BJ (cell line): Measurements from ENCODE around the gene KIAA0825. TPM values are rescaled to one million over a fixed set of nuclear protein-coding genes. Genes with fewer than 3 reads are reported as not detected.

Experiments used
- CTCF ChIA-PET: fragments of 350-600 bp; formaldehyde crosslinking; extraction: SDS; loops from one replicate; lab custom pipeline; 2021; ENCODE audit warnings: antibody characterized with exemption, inconsistent platforms; lab: Yijun Ruan, JAX
- POLR2A ChIA-PET: fragments of 300-600 bp; sonication (Branson Sonifier 250); formaldehyde crosslinking; extraction: SDS; loops from one replicate; lab custom pipeline; 2021; ENCODE audit warnings: antibody characterized with exemption; lab: Charles Lee
- DNase-seq: peaks from one replicate; pipeline ENCODE4 v3.0.0-alpha.2; 2011; ENCODE audit warnings: low read depth
- H3K27me3 ChIP-seq: 2 replicates; pipeline ENCODE4 v1.6.0; 2011; ENCODE audit warnings: low read length; ENCODE audit not compliant: control insufficient read depth, insufficient read depth
- H3K36me3 ChIP-seq: 2 replicates; pipeline ENCODE4 v1.5.1; 2011; ENCODE audit warnings: low read length; ENCODE audit not compliant: control insufficient read depth, insufficient read depth
- H3K4me3 ChIP-seq: 2 replicates; pipeline ENCODE4 v1.5.1; 2011; ENCODE audit warnings: low read depth, mild to moderate bottlenecking, control low read depth, low read length
- CTCF ChIP-seq: IDR thresholded peaks from 2 replicates; pipeline ENCODE4 v1.5.1; 2011; ENCODE audit warnings: low read depth, mild to moderate bottlenecking, control low read depth, inconsistent platforms, low read length, moderate library complexity; ENCODE audit not compliant: insufficient read depth
- polyA plus RNA-seq: library from polyadenylated mRNA; depleted of rRNA; stranded (reverse); fragments of >200 nt; gene quantifications from 2 replicates; pipeline ENCODE4 v1.2.3, GENCODE V29; 2011

Gene KIAA0825
- polyA plus RNA-seq, 1 experiment: 0.69 TPM

DNA sequence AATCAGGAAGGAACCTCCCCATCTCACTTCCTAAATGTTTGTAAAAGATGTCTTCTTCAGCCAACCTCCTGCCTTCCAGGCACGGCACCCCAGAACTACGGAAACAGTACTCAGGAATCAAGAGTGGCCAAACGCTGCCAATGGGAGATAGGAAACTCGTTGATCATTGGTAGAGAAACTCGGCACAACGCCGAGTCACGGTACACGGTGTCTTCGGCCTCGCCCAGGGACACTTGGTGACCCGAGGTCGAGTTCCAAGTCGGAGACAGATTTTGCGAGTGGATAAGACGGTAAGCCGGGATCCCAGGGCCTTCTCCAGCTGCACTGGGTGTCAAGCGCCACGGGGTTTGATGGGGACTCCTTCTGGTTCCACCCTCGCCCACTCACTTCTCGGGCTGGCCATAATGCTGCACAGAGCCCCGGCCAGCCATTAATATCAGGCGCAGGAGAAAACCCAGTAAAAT is 343 bp downstream of the KIAA0825 start:
- CTCF ChIA-PET: interaction anchor here (1.4 kb wide), 1 partner anchor 120 kb away, joined by 3 read pairs; no protein-coding TSS in a partner anchor
- H3K27me3 ChIP-seq: no peaks in the 10 kb centered on the region
- POLR2A ChIA-PET: interaction anchor here (0.7 kb wide), 1 partner anchor 19 kb away, joined by 3 read pairs; no protein-coding TSS in a partner anchor

GRCh38 chr5:94615862-94616261 is 2.5 kb downstream of the KIAA0825 start:
- CTCF ChIA-PET: no interaction called here
- no peak overlapping the region for H3K4me3 ChIP-seq
- H3K27me3 ChIP-seq: no peaks in the 10 kb centered on the region
- POLR2A ChIA-PET: no interaction called here
- DNase-seq: no peak
- TF ChIP-seq CTCF: no peak
- no peaks in the 10 kb centered on the region for H3K36me3 ChIP-seq

More for the DNA sequence above, 343 bp downstream of the KIAA0825 start:
- TF ChIP-seq CTCF: no peak
- Histone ChIP-seq H3K4me3 (peak overlapping the region; percentile 75), H3K36me3 (no peaks in the 10 kb centered on the region)
- peak; percentile 8 for DNase-seq

GRCh38 chr5:94614156-94614805 is 4.1 kb downstream of the KIAA0825 start:
- Histone ChIP-seq H3K36me3 (no peaks in the 10 kb centered on the region), H3K4me3 (no peak overlapping the region), H3K27me3 (no peaks in the 10 kb centered on the region)
- DNase-seq: no peak
- TF ChIP-seq CTCF: no peak
- CTCF ChIA-PET: interaction anchor here (0.9 to 1.3 kb wide), 2 partner anchors 82 to 124 kb away, joined by 3 to 4 read pairs; no protein-coding TSS in a partner anchor
- POLR2A ChIA-PET: no interaction called here

- POLR2A ChIA-PET: no interaction called here
- Histone ChIP-seq H3K27me3 (no peaks in the 10 kb centered on the region), H3K36me3 (no peaks in the 10 kb centered on the region), H3K4me3 (no peak overlapping the region)
- no peak for DNase-seq
- TF ChIP-seq CTCF: 0 out of 2 replicates have a peak, but pooled peaks have one; percentile 14
- CTCF ChIA-PET: interaction anchor here (1.3 kb wide), 1 partner anchor 124 kb away, joined by 4 read pairs; no protein-coding TSS in a partner anchor
These were observed 4.8 kb downstream of the KIAA0825 start for GRCh38 chr5:94613583-94613982.

GRCh38 chr5:94595281-94595840 is 23.0 kb downstream of the KIAA0825 start:
- CTCF ChIA-PET: no interaction called here
- TF ChIP-seq CTCF: no peak
- Histone ChIP-seq H3K4me3 (no peak overlapping the region), H3K36me3 (no peaks in the 10 kb centered on the region), H3K27me3 (no peaks in the 10 kb centered on the region)
- POLR2A ChIA-PET: interaction anchor here (0.6 kb wide), 1 partner anchor 20 kb away, joined by 3 read pairs; no protein-coding TSS in a partner anchor
- DNase-seq: no peak
